SU-DHL-6 (cell line): ENCODE data around the gene IYD.

Experiments
- EZH2phosphoT487 ChIP-seq: fragments of 200-600 bp; sonication (generic), shearing (Covaris generic); conservative IDR thresholded peaks from 2 replicates; pipeline ENCODE4 v1.6.1; 2018; ENCODE audit warnings: mild to moderate bottlenecking, antibody characterized with exemption, low read length, moderate library complexity, mixed read lengths
- TF ChIP-seq, protein P1 (sequence below): fragments of 200-600 bp; sonication (generic); IDR thresholded peaks from one replicate; pipeline ENCODE4 v1.5.1; 2017; ENCODE audit warnings: antibody characterized with exemption, mild to moderate bottlenecking, low read length, moderate library complexity; ENCODE audit not compliant: insufficient read depth, poor library complexity, severe bottlenecking

DNA sequence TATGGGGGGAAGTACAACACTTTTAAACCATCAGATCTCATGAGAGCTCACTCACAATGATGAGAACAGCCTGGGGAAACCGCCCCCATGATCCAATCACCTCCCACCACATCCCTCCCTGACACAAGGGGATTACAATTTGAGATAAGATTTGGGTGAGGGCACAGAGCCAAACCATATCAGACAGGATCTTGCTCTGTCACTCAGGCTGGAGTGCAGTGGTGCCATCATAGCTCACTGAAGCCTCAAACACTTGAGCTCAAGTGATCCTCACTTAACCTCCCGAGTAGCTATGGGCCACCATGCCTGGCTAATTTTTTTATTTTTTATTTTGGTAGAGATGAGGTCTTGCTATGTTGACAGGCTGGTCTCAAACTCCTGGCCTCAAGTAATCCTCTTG, 5.1 kb upstream of the IYD start:
- TF ChIP-seq, protein P1, sequence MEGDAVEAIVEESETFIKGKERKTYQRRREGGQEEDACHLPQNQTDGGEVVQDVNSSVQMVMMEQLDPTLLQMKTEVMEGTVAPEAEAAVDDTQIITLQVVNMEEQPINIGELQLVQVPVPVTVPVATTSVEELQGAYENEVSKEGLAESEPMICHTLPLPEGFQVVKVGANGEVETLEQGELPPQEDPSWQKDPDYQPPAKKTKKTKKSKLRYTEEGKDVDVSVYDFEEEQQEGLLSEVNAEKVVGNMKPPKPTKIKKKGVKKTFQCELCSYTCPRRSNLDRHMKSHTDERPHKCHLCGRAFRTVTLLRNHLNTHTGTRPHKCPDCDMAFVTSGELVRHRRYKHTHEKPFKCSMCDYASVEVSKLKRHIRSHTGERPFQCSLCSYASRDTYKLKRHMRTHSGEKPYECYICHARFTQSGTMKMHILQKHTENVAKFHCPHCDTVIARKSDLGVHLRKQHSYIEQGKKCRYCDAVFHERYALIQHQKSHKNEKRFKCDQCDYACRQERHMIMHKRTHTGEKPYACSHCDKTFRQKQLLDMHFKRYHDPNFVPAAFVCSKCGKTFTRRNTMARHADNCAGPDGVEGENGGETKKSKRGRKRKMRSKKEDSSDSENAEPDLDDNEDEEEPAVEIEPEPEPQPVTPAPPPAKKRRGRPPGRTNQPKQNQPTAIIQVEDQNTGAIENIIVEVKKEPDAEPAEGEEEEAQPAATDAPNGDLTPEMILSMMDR: no peak
- no peak for TF ChIP-seq EZH2phosphoT487
